ENCODE data around the gene SULT2B1. TPM values are rescaled to one million over a fixed set of nuclear protein-coding genes. Genes with fewer than 3 reads are reported as not detected.

SULT2B1 gene
- total RNA-seq, 1 donor from 2014 or later: not detected

DNA sequence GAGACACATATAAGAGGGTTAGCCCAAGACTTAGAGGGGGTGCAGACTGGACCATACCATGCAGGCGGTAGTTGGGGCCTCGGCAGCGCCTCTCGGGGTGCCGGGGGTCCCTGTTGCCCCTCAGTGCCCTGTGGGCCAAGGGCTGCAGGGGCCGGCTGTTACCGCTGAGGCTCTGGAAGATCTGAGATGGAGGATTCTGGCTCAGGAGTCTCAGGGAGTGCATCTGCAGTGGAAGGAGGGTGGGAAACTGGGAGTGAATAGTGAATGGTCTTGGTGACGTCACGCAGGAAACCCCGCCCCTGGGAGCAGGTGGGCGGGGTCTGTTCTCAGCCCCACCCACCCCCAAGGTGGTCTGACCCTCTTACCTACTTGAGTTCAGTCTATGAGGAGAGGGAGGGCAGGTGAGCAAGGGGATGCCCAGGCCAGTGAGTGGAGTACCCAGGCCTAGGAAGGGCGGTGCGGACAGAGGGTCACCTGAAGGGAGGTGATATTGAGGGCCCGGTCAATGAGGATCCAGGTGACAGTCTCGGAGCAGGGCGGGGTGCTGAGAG lies 86.9 kb downstream of the SULT2B1 start:
- H3K27ac Mint-ChIP-seq: peak overlapping the region; percentile 33
- H3K4me3 Mint-ChIP-seq (ENCODE audit: low read depth): no peak overlapping the region
- H3K9me3 Mint-ChIP-seq (ENCODE audit: low read depth): no peaks in the 10 kb centered on the region
- H3K4me1 Mint-ChIP-seq (ENCODE audit: low read depth): peaks cover 13% of the 10 kb centered on the region
- no peak for DNase-seq (ENCODE audit: low spot score, unreplicated experiment)
- TF ChIP-seq, protein P1, sequence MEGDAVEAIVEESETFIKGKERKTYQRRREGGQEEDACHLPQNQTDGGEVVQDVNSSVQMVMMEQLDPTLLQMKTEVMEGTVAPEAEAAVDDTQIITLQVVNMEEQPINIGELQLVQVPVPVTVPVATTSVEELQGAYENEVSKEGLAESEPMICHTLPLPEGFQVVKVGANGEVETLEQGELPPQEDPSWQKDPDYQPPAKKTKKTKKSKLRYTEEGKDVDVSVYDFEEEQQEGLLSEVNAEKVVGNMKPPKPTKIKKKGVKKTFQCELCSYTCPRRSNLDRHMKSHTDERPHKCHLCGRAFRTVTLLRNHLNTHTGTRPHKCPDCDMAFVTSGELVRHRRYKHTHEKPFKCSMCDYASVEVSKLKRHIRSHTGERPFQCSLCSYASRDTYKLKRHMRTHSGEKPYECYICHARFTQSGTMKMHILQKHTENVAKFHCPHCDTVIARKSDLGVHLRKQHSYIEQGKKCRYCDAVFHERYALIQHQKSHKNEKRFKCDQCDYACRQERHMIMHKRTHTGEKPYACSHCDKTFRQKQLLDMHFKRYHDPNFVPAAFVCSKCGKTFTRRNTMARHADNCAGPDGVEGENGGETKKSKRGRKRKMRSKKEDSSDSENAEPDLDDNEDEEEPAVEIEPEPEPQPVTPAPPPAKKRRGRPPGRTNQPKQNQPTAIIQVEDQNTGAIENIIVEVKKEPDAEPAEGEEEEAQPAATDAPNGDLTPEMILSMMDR (IDR thresholded peaks at IDR 0.05; ENCODE audit: unreplicated experiment): no peak
- peaks cover 16% of the 10 kb centered on the region for H3K27me3 Mint-ChIP-seq
- no peaks in the 10 kb centered on the region for H3K36me3 Mint-ChIP-seq (ENCODE audit: insufficient read depth)

DNA sequence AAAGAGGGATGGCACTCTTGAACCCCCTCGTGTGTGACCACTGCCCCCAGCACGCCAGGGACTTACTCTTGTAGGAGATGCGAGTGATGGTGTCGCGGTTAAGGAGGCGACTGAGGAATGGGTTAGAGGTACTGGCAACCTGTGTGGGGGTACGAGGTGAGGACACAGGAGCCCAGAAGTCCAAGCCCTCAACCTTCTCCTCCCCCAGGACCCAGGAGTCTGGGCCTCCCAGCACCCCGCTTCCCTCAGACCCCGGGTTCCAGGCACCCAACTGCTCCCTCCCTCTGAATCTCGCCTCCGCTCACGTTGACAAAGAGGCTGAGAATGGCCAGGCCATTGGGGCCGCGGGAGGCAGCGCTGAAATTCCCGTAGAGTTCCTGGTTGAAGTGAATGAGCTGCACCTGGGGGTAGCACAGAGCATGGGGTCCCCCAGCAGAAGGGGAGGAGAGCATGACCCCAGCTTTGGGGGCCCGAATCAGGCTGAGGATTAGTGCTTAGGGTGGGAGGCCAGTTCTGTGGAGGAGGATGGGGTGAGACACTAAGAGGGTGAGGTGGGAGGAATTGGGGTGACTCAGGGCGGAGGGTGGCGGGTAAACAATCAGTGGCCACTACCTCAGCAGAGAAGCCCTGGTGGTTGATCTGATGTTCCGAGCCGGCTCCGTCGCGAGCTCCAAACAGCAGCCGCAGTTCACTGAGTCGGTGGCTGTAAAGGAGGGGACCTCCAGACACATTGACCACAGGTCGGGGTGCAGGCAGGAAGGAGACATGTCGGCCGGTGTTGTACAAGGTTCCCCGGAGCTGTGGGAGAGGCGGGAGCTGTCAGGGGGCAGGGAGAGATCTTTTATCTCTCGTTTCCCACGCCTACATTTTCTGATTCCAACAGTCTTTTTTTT lies 87.8 kb downstream of the SULT2B1 start:
- Mint-ChIP-seq H3K4me3 (ENCODE audit: low read depth) (no peak overlapping the region), H3K27ac (peak overlapping the region; percentile 91), H3K9me3 (ENCODE audit: low read depth) (no peaks in the 10 kb centered on the region), H3K4me1 (ENCODE audit: low read depth) (peaks cover 9% of the 10 kb centered on the region), H3K27me3 (peaks cover 16% of the 10 kb centered on the region), H3K36me3 (ENCODE audit: insufficient read depth) (no peaks in the 10 kb centered on the region)
- no peak for DNase-seq (ENCODE audit: low spot score, unreplicated experiment)
- TF ChIP-seq, protein P1 (IDR thresholded peaks at IDR 0.05; ENCODE audit: unreplicated experiment): no peak

DNA sequence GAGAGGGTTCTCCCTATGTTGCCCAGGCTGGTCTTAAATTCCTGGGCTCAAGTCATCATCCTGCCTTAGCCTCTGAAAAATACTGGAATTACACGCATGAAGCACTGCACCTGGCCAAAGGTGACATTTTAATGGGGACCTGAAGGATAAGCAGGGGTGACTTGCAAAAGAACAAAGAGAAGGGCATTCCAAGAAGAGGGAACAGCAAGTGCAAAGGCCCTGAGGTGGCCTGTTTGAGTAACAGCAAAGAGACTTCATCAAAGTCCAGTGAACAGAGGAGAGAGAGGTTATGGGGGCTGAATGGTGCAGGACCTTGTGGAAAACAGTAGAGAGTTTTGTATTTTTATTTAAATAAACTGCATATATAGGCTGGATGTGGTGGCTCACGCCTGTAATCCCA lies 89.9 kb downstream of the SULT2B1 start:
- Mint-ChIP-seq H3K4me3 (ENCODE audit: low read depth) (no peak overlapping the region), H3K9me3 (ENCODE audit: low read depth) (no peaks in the 10 kb centered on the region), H3K27me3 (peaks cover 18% of the 10 kb centered on the region), H3K4me1 (ENCODE audit: low read depth) (peaks cover 12% of the 10 kb centered on the region), H3K36me3 (ENCODE audit: insufficient read depth) (no peaks in the 10 kb centered on the region), H3K27ac (no peak overlapping the region)
- TF ChIP-seq, protein P1 (IDR thresholded peaks at IDR 0.05; ENCODE audit: unreplicated experiment): no peak
- DNase-seq (ENCODE audit: low spot score, unreplicated experiment): no peak

DNA sequence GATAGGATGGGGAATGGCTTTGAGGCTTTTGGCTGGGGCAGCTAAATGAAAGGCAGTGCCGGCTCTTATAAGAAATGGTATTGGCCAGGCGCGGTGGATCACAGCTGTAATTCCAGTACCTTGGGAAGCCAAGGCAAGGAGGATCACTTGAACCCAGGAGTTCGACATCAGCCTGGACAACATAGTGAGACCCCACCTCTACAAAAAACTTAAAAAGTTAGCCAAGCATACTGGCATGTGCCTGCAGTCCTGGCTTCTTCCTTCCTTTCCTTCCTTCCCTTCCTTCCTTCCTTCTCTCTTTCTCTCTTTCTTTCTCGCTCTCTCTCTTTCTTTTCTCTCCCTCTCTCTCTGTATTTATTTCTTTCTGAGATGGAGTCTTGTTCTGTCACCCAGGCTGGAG lies 90.9 kb downstream of the SULT2B1 start:
- TF ChIP-seq, protein P1 (IDR thresholded peaks at IDR 0.05; ENCODE audit: unreplicated experiment): no peak

DNA sequence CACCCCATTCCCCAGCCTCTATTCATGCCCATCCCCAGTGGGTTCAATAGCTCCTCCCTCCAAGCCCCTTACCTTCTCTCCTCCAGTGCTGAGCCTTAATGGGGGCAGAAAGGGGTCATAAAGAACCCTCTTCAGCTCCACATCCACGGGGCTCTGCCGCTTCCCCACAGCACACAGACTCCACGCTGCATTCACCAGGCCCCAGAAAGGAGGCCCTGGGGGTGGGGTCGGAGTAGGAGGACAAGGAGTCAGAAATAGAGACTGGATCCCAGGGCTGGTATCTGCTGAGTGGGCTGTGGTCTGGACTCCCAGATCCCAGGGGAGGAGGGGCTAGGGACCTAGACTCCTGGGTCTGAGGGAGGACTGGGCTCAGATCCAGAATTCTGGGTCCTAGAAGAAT lies 92.4 kb downstream of the SULT2B1 start:
- H3K36me3 Mint-ChIP-seq (ENCODE audit: insufficient read depth): no peaks in the 10 kb centered on the region
- TF ChIP-seq, protein P1 (IDR thresholded peaks at IDR 0.05; ENCODE audit: unreplicated experiment): no peak
- H3K27ac Mint-ChIP-seq: no peak overlapping the region
- no peaks in the 10 kb centered on the region for H3K9me3 Mint-ChIP-seq (ENCODE audit: low read depth)
- H3K4me1 Mint-ChIP-seq (ENCODE audit: low read depth): peaks cover 7% of the 10 kb centered on the region
- no peak for DNase-seq (ENCODE audit: low spot score, unreplicated experiment)
- peaks cover 20% of the 10 kb centered on the region for H3K27me3 Mint-ChIP-seq
- no peak overlapping the region for H3K4me3 Mint-ChIP-seq (ENCODE audit: low read depth)

More for the DNA sequence above, 90.9 kb downstream of the SULT2B1 start:
- peaks cover 11% of the 10 kb centered on the region for H3K4me1 Mint-ChIP-seq (ENCODE audit: low read depth)
- no peak overlapping the region for H3K27ac Mint-ChIP-seq
- no peak for DNase-seq (ENCODE audit: low spot score, unreplicated experiment)
- H3K36me3 Mint-ChIP-seq (ENCODE audit: insufficient read depth): no peaks in the 10 kb centered on the region
- peaks cover 18% of the 10 kb centered on the region for H3K27me3 Mint-ChIP-seq
- H3K9me3 Mint-ChIP-seq (ENCODE audit: low read depth): no peaks in the 10 kb centered on the region
- no peak overlapping the region for H3K4me3 Mint-ChIP-seq (ENCODE audit: low read depth)

All from progenitor cell of endocrine pancreas (in vitro differentiated cells).